Astrocyte (in vitro differentiated cells and primary cell): ENCODE results near the gene VWA8.

Experiments used
- CTCF ChIP-seq: IDR thresholded peaks from 2 replicates; pipeline ENCODE4 v1.5.1; 2011; ENCODE audit warnings: low read depth, mild to moderate bottlenecking, inconsistent platforms, low read length, moderate library complexity; ENCODE audit not compliant: insufficient read depth
- EZH2 ChIP-seq: IDR thresholded peaks from 2 replicates; pipeline ENCODE4 v1.6.1; 2012; ENCODE audit warnings: mild to moderate bottlenecking, low read length, inconsistent platforms; ENCODE audit not compliant: insufficient read depth

GRCh38 chr13:41650706-41651105 lies 310.2 kb downstream of the VWA8 start:
- TF ChIP-seq CTCF, result no peak
- TF ChIP-seq EZH2, result no peak
